SK-N-SH (cell line): ENCODE data around the gene CLASP1.

Experiments
- EZH2phosphoT487 ChIP-seq: fragments of 200-600 bp; sonication (generic); IDR thresholded peaks from 2 replicates; pipeline ENCODE4 v1.6.1; 2017; ENCODE audit warnings: low read depth, mixed run types, mild to moderate bottlenecking, antibody characterized with exemption, moderate library complexity, borderline replicate concordance
- TF ChIP-seq, protein P1 (sequence below): fragments of 150-350 bp; IDR thresholded peaks from 2 replicates; pipeline ENCODE4 v1.6.1; 2017; ENCODE audit warnings: antibody characterized with exemption, low read length, low read depth, borderline replicate concordance

DNA sequence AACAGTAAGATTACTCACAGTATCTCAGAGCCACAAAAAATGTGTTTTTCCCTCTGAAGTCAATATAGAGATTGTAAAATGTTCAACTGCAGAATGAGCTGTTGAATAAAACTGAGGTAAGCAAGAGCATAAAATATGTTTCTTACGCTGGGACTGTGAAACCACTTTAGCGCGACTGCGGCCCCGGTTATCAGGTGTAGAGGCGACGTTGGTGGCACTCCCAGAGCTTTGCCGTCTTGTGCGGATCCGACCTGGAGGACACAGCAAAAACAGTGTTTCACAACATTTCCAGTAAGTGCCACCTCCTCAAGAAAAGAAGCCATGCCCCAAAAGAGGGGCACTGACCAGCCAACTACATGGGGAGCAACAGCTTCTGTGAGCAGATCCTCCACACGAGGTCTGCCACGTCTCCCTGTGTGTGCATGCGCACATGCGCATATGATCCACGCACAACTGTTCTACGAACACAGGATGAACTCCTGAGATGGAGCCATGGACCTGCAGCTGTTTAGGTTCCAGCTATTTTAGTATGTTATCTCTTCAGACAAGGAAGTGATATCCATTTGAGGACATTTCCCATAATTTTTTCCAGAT, 219.2 kb downstream of the CLASP1 start:
- TF ChIP-seq EZH2phosphoT487: no peak
- TF ChIP-seq, protein P1, sequence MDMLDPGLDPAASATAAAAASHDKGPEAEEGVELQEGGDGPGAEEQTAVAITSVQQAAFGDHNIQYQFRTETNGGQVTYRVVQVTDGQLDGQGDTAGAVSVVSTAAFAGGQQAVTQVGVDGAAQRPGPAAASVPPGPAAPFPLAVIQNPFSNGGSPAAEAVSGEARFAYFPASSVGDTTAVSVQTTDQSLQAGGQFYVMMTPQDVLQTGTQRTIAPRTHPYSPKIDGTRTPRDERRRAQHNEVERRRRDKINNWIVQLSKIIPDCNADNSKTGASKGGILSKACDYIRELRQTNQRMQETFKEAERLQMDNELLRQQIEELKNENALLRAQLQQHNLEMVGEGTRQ: no peak
